NCI-H1105 (cell line): ENCODE measurements around the gene VMA21.

Experiments
- DNase-seq: peaks from one replicate; lab custom pipeline; 2025; lab: John Stamatoyannopoulos, UW

VMA21 gene

GRCh38 chrX:151396825-151397740, at the start of gene VMA21:
Gene VMA21 (plus strand): TSS chrX:151397206. CDS start chrX:151397309, 103 bp downstream.
- DNase-seq = peak; percentile 90

- DNase-seq = no peak
These were observed 37.7 kb upstream of the VMA21 start for GRCh38 chrX:151359341-151359740.

- DNase-seq = peak; percentile 38
These were observed 36.8 kb upstream of the VMA21 start for GRCh38 chrX:151359931-151360871.

- DNase-seq = no peak
These were observed 33.7 kb upstream of the VMA21 start for GRCh38 chrX:151363316-151363715.

GRCh38 chrX:151365579-151365978, 31.4 kb upstream of the VMA21 start:
- no peak for DNase-seq

GRCh38 chrX:151370906-151371305, 26.1 kb upstream of the VMA21 start:
- no peak for DNase-seq

- peak; percentile 85 for DNase-seq
These were observed 12.2 kb upstream of the VMA21 start for GRCh38 chrX:151384807-151385206.

- DNase-seq = peak; percentile 80
These were observed 10.1 kb upstream of the VMA21 start for GRCh38 chrX:151386838-151387459.

GRCh38 chrX:151391722-151392121, 5.3 kb upstream of the VMA21 start:
- DNase-seq = no peak

GRCh38 chrX:151393514-151393913, 3.5 kb upstream of the VMA21 start:
- DNase-seq = no peak

- DNase-seq = peak; percentile 87
These were observed 773 bp upstream of the VMA21 start for GRCh38 chrX:151396042-151396824.

GRCh38 chrX:151397741-151398070, 700 bp downstream of the VMA21 start:
- no peak for DNase-seq

- no peak for DNase-seq
These were observed 1.3 kb downstream of the VMA21 start for GRCh38 chrX:151398346-151398745.

GRCh38 chrX:151402719-151403390, 5.8 kb downstream of the VMA21 start:
- peak; percentile 17 for DNase-seq

GRCh38 chrX:151416579-151416978, 19.6 kb downstream of the VMA21 start:
- no peak for DNase-seq

GRCh38 chrX:151419782-151420181, 22.8 kb downstream of the VMA21 start:
- DNase-seq = no peak

GRCh38 chrX:151424505-151424904, 27.5 kb downstream of the VMA21 start:
- no peak for DNase-seq

GRCh38 chrX:151448509-151448908, 51.5 kb downstream of the VMA21 start:
- no peak for DNase-seq

- DNase-seq = no peak
These were observed 61.8 kb downstream of the VMA21 start for GRCh38 chrX:151458824-151459223.
